HCT116 (cell line): ENCODE measurements around the gene SNRNP25. TPM values are rescaled to one million over a fixed set of nuclear protein-coding genes. Genes with fewer than 3 reads are reported as not detected.

Source experiments
- ATAC-seq: fragments of 200-7000 bp; cut with Tn5 transposase; 2 replicates; pipeline ENCODE4 v1.9.1; 2020; ENCODE audit warnings: mild to moderate bottlenecking, moderate library complexity
- BruUV-seq: library from RNA; stranded (reverse); fragments of 400-500 nt; replicated peaks from 2 replicates; lab custom pipeline; 2021; lab: Mats Ljungman, UMichigan
- CTCF ChIA-PET: fragments of 300-600 bp; sonication (Branson Sonifier 250); formaldehyde crosslinking; loops from one replicate; lab custom pipeline; 2021; ENCODE audit warnings: antibody characterized with exemption; lab: Charles Lee
- POLR2A ChIA-PET: fragments of 300-600, 350-600 bp; sonication (Branson Sonifier 250); formaldehyde crosslinking; loops from one replicate; lab custom pipeline; 2021; ENCODE audit warnings: antibody characterized with exemption; lab: Charles Lee
- RAD21 ChIA-PET, 2 experiments: fragments of 300-600 bp; sonication (Branson Sonifier 250); formaldehyde crosslinking; loops; one replicate each; lab custom pipeline; 2023; ENCODE audit warnings: low total read pairs in 2 of 2; ENCODE audit not compliant: uncharacterized antibody in 2 of 2, unreplicated experiment in 2 of 2, low non-redundant PET in 1 of 2; lab: Charles Lee
- DNase-seq: peaks from one replicate; pipeline ENCODE4 v3.0.0-alpha.2; 2010; ENCODE audit warnings: low read depth, low spot score
- H2AFZ ChIP-seq: fragments of 200-600 bp; shearing (Covaris generic), sonication (generic); 2 replicates; pipeline ENCODE4 v1.6.1; 2017; ENCODE audit warnings: low read depth, mixed run types, mixed read lengths, antibody characterized with exemption, low read length; ENCODE audit not compliant: poor library complexity, severe bottlenecking
- H3K27ac ChIP-seq: 2 replicates; pipeline ENCODE4 v1.5.1; 2012; ENCODE audit warnings: low read depth, low read length
- H3K27me3 ChIP-seq: fragments of 200-600 bp; sonication (generic); 2 replicates; pipeline ENCODE4 v1.6.1; 2016; ENCODE audit warnings: mixed run types, low read length, mixed read lengths; ENCODE audit not compliant: insufficient read depth
- H3K36me3 ChIP-seq, 2 experiments: fragments of 200-500 bp in 1 of 2; fragments of 200-600 bp in 1 of 2; sonication (Bioruptor generic) in 1 of 2; sonication (generic) in 1 of 2; 2 replicates each; pipeline versions ENCODE4 v1.5.1 to v1.6.1; 2014 to 2016; ENCODE audit warnings: low read length in 2 of 2, inconsistent platforms in 1 of 2, mixed read lengths in 1 of 2, mixed run types in 1 of 2; ENCODE audit not compliant: insufficient read depth in 2 of 2, control insufficient read depth in 1 of 2
- H3K4me1 ChIP-seq, 2 experiments: fragments of 200-600 bp in 1 of 2; sonication (generic) in 1 of 2; 2 replicates each; pipeline versions ENCODE4 v1.5.1 to v1.6.1; 2012 to 2017; ENCODE audit warnings: low read length in 2 of 2, inconsistent platforms in 1 of 2, mild to moderate bottlenecking in 1 of 2, mixed read lengths in 1 of 2, mixed run types in 1 of 2, moderate library complexity in 1 of 2; ENCODE audit not compliant: insufficient read depth in 2 of 2, control insufficient read depth in 1 of 2
- H3K4me2 ChIP-seq: fragments of 200-600 bp; sonication (generic); 2 replicates; pipeline ENCODE4 v1.6.1; 2017; ENCODE audit warnings: mixed run types, low read length, mixed read lengths
- H3K4me3 ChIP-seq, 2 experiments: fragments of 200-600 bp in 1 of 2; sonication (generic) in 1 of 2; replicated peaks in 1 of 2; 2 replicates each; pipeline ENCODE4 v1.5.1; 2011 to 2016; ENCODE audit warnings: low read length in 2 of 2, control low read depth in 1 of 2, low read depth in 1 of 2, mild to moderate bottlenecking in 1 of 2, mixed read lengths in 1 of 2, mixed run types in 1 of 2
- H3K79me2 ChIP-seq: fragments of 200-600 bp; sonication (generic); 2 replicates; pipeline ENCODE4 v1.6.1; 2017; ENCODE audit warnings: mild to moderate bottlenecking, mixed run types, low read length, moderate library complexity, mixed read lengths; ENCODE audit not compliant: insufficient read depth
- H3K9ac ChIP-seq: fragments of 200-600 bp; sonication (generic); 2 replicates; pipeline ENCODE4 v1.6.1; 2016; ENCODE audit warnings: low read length, mixed read lengths
- H3K9me2 ChIP-seq: fragments of 200-600 bp; sonication (generic), shearing (Covaris generic); 2 replicates; pipeline ENCODE4 v1.6.1; 2017; ENCODE audit warnings: mixed run types, mild to moderate bottlenecking, moderate library complexity; ENCODE audit not compliant: insufficient read depth
- H3K9me3 ChIP-seq, 2 experiments: fragments of 200-500 bp in 1 of 2; fragments of 200-600 bp in 1 of 2; sonication (Bioruptor generic) in 1 of 2; sonication (generic) in 1 of 2; 2 replicates each; pipeline ENCODE4 v1.6.1; 2014 to 2017; ENCODE audit warnings: low read length in 2 of 2, mixed read lengths in 2 of 2, inconsistent platforms in 1 of 2, low read depth in 1 of 2, mild to moderate bottlenecking in 1 of 2, mixed run types in 1 of 2, moderate library complexity in 1 of 2; ENCODE audit not compliant: control insufficient read depth in 1 of 2, insufficient read depth in 1 of 2
- H4K20me1 ChIP-seq: fragments of 200-600 bp; sonication (generic), shearing (Covaris generic); 2 replicates; pipeline ENCODE4 v1.6.1; 2017; ENCODE audit warnings: mixed run types, mild to moderate bottlenecking, moderate library complexity; ENCODE audit not compliant: insufficient read depth
- ATF3 ChIP-seq: IDR thresholded peaks from 2 replicates; pipeline ENCODE4 v1.6.1; 2012
- CBX3 ChIP-seq: IDR thresholded peaks from 2 replicates; pipeline ENCODE4 v1.6.1; 2012; ENCODE audit warnings: low read depth
- CEBPB ChIP-seq: IDR thresholded peaks from 2 replicates; pipeline ENCODE4 v1.6.1; 2012; ENCODE audit warnings: low read depth
- CTCF ChIP-seq, 3 experiments: fragments of 200-600 bp in 1 of 3; sonication (generic) in 1 of 3; IDR thresholded peaks in 2 of 3; conservative IDR thresholded peaks in 1 of 3; 2 replicates each; pipeline ENCODE4 v1.5.1; 2012 to 2017; ENCODE audit warnings: low read depth in 2 of 3, low read length in 2 of 3, antibody characterized with exemption in 1 of 3, borderline replicate concordance in 1 of 3, control low read depth in 1 of 3, mild to moderate bottlenecking in 1 of 3, mixed read lengths in 1 of 3, mixed run types in 1 of 3, moderate library complexity in 1 of 3; ENCODE audit not compliant: insufficient read depth in 1 of 3
- EGR1 ChIP-seq: IDR thresholded peaks from 2 replicates; pipeline ENCODE4 v1.6.1; 2012; ENCODE audit warnings: low read depth
- ELF1 ChIP-seq: IDR thresholded peaks from 2 replicates; pipeline ENCODE4 v1.6.1; 2012; ENCODE audit warnings: low read depth, borderline replicate concordance
- EZH2phosphoT487 ChIP-seq: fragments of 200-600 bp; IDR thresholded peaks from 2 replicates; pipeline ENCODE4 v1.6.1; 2018; ENCODE audit warnings: antibody characterized with exemption, borderline replicate concordance
- JUND ChIP-seq: IDR thresholded peaks from 2 replicates; pipeline ENCODE4 v1.6.1; 2012
- MAX ChIP-seq: IDR thresholded peaks from 2 replicates; pipeline ENCODE4 v1.6.1; 2012
- POLR2A ChIP-seq: IDR thresholded peaks from 2 replicates; pipeline ENCODE4 v1.7.0; 2011; ENCODE audit warnings: borderline replicate concordance; ENCODE audit not compliant: insufficient read depth, insufficient read length; ENCODE audit errors: extremely low read depth
- POLR2AphosphoS5 ChIP-seq: IDR thresholded peaks from 2 replicates; pipeline ENCODE4 v1.6.1; 2011; ENCODE audit warnings: mild to moderate bottlenecking, low read depth, low read length, moderate library complexity
- RAD21 ChIP-seq: IDR thresholded peaks from 2 replicates; pipeline ENCODE4 v1.6.1; 2012; ENCODE audit warnings: low read depth, mild to moderate bottlenecking
- REST ChIP-seq: IDR thresholded peaks from 2 replicates; pipeline ENCODE4 v1.6.1; 2012; ENCODE audit warnings: low read depth
- SIN3A ChIP-seq: IDR thresholded peaks from 2 replicates; pipeline ENCODE4 v1.6.1; 2012; ENCODE audit warnings: low read depth
- SP1 ChIP-seq: IDR thresholded peaks from 2 replicates; pipeline ENCODE4 v1.6.1; 2012; ENCODE audit warnings: low read depth
- SRF ChIP-seq: IDR thresholded peaks from 2 replicates; pipeline ENCODE4 v1.6.1; 2012; ENCODE audit warnings: low read depth
- TCF7L2 ChIP-seq: IDR thresholded peaks from 2 replicates; pipeline ENCODE4 v1.7.0; 2011; ENCODE audit warnings: borderline replicate concordance, inconsistent platforms; ENCODE audit not compliant: insufficient read depth, insufficient read length; ENCODE audit errors: extremely low read depth
- YY1 ChIP-seq: IDR thresholded peaks from 2 replicates; pipeline ENCODE4 v1.6.1; 2011; ENCODE audit warnings: low read length, low read depth, moderate library complexity, mild to moderate bottlenecking; ENCODE audit not compliant: insufficient replicate concordance; ENCODE audit errors: extremely low read depth
- ZFX ChIP-seq: fragments of 450-650 bp; IDR thresholded peaks from 2 replicates; pipeline ENCODE4 v1.6.1; 2017
- ZNF274 ChIP-seq: fragments of 200-500 bp; sonication (Bioruptor generic); IDR thresholded peaks from 2 replicates; pipeline ENCODE4 v1.6.1; 2014; ENCODE audit warnings: mild to moderate bottlenecking, low read depth, low read length, inconsistent platforms
- intact Hi-C: fragments of 100-400 bp; cut with micrococcal nuclease; formaldehyde crosslinking; loops from 2 replicates; pipeline ENCODE4 v1.10.0; 2022
- total RNA-seq: library from RNA; stranded (reverse); gene quantifications from one replicate; pipeline ENCODE4 v1.2.1, GENCODE V29; 2021; ENCODE audit not compliant: unreplicated experiment

Gene SNRNP25
- total RNA-seq, 1 experiment from 2014 or later, result 24.5 TPM

GRCh38 chr16:55571-56136 is 2.0 kb downstream of the SNRNP25 start:
- CTCF ChIA-PET, result no interaction called here
- no peaks in the 10 kb centered on the region for H3K9me3 ChIP-seq
- no peak overlapping the region for H3K4me2 ChIP-seq
- no peaks in the 10 kb centered on the region for H3K9me2 ChIP-seq
- H3K79me2 ChIP-seq, result peaks cover 29% of the 10 kb centered on the region
- H3K36me3 ChIP-seq, result no peaks in the 10 kb centered on the region; a peak in 3 of 4 replicates
- no peaks in the 10 kb centered on the region for H3K4me1 ChIP-seq
- H4K20me1 ChIP-seq, result no peaks in the 10 kb centered on the region
- no peak for ATAC-seq
- H3K9ac ChIP-seq, result no peak overlapping the region
- TF ChIP-seq ATF3, result no peak
- TF ChIP-seq RAD21, result no peak
- TF ChIP-seq ELF1, result no peak
- TF ChIP-seq CTCF (IDR thresholded peaks at IDR 0.05 in 2 of 3, conservative IDR thresholded peaks at IDR 0.05 in 1 of 3; ENCODE audit: borderline replicate concordance in 1 of 3, insufficient read depth in 1 of 3, low read depth in 2 of 3, low read length in 2 of 3), result no peak
- no peak for TF ChIP-seq EGR1
- no peak for TF ChIP-seq ZNF274
- no peak for TF ChIP-seq POLR2AphosphoS5
- TF ChIP-seq REST, result no peak
- TF ChIP-seq CEBPB, result no peak
- TF ChIP-seq POLR2A, result no peak
- no peak for TF ChIP-seq EZH2phosphoT487
- no peak for TF ChIP-seq JUND
- TF ChIP-seq ZFX, result no peak
- no peak for TF ChIP-seq MAX
- no peak for TF ChIP-seq TCF7L2
- no peak for TF ChIP-seq SP1
- no peak for TF ChIP-seq SRF
- no peak for TF ChIP-seq YY1
- TF ChIP-seq SIN3A, result no peak
- no peak for TF ChIP-seq CBX3
- TF ChIP-seq, all 23 proteins: peak for 0
- RAD21 ChIA-PET, result no interaction called here
- no peak overlapping the region for H2AFZ ChIP-seq
- BruUV-seq, result no TSS peak
- POLR2A ChIA-PET, result no interaction called here
- H3K27ac ChIP-seq, result no peak overlapping the region
- intact Hi-C loops, result no loop called here
- DNase-seq, result no peak
- H3K27me3 ChIP-seq, result no peaks in the 10 kb centered on the region
- H3K4me3 ChIP-seq, result no peak overlapping the region
